ENCODE measurements around the gene OXT. TPM values are rescaled to one million over a fixed set of nuclear protein-coding genes. Genes with fewer than 3 reads are reported as not detected.
A peak's percentile ranks its signal among the peaks of the same experiment; 100 is the strongest.

The OXT gene
- total and polyA plus RNA-seq, 2 of the 13 experiments (the other 11 are each of a cell fraction or from before 2014, with no cell fraction given), result not detected

DNA sequence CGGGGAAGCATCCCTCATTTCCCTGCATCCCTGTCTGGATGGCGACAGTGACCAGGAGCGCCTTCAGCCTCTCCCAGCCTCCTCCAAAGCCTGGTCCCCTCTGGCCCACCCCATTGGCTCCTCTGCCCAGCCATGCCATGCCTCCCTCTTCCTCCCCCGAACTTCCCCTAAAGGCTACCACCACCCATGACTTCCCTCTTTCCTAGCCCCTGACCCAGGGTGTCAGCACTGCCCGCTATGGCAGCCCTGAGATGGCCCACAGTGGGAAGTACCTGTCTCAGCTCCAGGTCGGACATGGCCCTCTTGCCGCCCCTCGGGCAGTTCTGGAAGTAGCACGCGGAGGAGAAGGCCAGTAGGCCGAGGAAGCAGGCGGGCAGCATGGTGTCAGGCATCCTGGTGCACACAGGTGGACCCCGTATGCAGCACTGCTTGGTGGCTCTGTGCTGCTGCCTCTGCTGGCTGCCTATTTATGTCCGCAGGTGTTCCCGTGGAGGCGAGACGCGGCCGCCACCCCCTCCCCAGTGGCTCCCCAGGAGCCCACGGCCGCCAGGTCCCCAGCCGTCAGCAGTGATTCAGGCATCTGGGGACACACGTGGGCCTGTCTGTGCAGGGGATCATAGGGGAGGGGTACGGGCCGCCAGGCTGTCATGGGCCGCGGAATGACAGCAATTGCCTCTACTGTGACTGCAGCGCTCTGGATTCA lies 13.0 kb downstream of the OXT start, which contains the start of gene AVP (continued):
- TF ChIP-seq, protein P1, sequence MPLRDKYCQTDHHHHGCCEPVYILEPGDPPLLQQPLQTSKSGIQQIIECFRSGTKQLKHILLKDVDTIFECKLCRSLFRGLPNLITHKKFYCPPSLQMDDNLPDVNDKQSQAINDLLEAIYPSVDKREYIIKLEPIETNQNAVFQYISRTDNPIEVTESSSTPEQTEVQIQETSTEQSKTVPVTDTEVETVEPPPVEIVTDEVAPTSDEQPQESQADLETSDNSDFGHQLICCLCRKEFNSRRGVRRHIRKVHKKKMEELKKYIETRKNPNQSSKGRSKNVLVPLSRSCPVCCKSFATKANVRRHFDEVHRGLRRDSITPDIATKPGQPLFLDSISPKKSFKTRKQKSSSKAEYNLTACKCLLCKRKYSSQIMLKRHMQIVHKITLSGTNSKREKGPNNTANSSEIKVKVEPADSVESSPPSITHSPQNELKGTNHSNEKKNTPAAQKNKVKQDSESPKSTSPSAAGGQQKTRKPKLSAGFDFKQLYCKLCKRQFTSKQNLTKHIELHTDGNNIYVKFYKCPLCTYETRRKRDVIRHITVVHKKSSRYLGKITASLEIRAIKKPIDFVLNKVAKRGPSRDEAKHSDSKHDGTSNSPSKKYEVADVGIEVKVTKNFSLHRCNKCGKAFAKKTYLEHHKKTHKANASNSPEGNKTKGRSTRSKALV (CRISPR knock-in tag; IDR thresholded peaks at IDR 0.05), result no peak
- no peak for TF ChIP-seq ZNF616 (CRISPR knock-in tag; IDR thresholded peaks at IDR 0.05; ENCODE audit: low read depth)
- TF ChIP-seq, protein P2, sequence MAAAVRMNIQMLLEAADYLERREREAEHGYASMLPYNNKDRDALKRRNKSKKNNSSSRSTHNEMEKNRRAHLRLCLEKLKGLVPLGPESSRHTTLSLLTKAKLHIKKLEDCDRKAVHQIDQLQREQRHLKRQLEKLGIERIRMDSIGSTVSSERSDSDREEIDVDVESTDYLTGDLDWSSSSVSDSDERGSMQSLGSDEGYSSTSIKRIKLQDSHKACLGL (CRISPR knock-in tag; IDR thresholded peaks at IDR 0.05), result 0 out of 2 replicates have a peak, but pooled peaks have one; percentile 36
- TF ChIP-seq MYC (CRISPR knock-in tag; IDR thresholded peaks at IDR 0.05; ENCODE audit: borderline replicate concordance), result no peak
- TF ChIP-seq, protein P3, sequence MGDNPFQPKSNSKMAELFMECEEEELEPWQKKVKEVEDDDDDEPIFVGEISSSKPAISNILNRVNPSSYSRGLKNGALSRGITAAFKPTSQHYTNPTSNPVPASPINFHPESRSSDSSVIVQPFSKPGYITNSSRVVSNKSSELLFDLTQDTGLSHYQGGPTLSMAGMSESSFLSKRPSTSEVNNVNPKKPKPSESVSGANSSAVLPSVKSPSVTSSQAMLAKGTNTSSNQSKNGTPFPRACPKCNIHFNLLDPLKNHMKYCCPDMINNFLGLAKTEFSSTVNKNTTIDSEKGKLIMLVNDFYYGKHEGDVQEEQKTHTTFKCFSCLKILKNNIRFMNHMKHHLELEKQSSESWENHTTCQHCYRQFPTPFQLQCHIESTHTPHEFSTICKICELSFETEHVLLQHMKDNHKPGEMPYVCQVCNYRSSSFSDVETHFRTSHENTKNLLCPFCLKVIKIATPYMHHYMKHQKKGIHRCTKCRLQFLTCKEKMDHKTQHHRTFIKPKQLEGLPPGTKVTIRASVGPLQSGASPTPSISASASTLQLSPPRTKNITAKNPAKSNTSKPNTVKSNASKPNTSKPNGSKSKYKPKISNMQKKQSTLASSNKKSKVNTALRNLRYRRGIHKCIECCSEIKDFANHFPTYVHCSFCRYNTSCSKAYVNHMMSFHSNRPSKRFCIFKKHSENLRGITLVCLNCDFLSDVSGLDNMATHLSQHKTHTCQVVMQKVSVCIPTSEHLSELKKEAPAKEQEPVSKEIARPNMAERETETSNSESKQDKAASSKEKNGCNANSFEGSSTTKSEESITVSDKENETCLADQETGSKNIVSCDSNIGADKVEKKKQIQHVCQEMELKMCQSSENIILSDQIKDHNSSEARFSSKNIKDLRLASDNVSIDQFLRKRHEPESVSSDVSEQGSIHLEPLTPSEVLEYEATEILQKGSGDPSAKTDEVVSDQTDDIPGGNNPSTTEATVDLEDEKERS (CRISPR knock-in tag; IDR thresholded peaks at IDR 0.05), result no peak
- TF ChIP-seq, protein P4, sequence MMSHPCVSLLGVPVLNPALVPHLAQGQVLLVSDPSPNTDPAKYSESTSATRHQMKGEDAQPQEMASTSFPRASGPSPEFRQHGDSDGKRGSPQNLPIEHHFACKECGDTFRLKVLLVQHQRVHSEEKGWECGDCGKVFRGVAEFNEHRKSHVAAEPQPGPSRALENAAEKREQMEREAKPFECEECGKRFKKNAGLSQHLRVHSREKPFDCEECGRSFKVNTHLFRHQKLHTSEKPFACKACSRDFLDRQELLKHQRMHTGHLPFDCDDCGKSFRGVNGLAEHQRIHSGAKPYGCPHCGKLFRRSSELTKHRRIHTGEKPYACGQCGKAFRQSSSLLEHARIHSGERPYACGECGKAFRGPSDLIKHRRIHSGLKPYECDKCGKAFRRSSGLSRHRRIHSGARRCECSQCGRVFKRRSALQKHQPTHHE (CRISPR knock-in tag; IDR thresholded peaks at IDR 0.05; ENCODE audit: borderline replicate concordance), result no peak
- TF ChIP-seq, protein P5, sequence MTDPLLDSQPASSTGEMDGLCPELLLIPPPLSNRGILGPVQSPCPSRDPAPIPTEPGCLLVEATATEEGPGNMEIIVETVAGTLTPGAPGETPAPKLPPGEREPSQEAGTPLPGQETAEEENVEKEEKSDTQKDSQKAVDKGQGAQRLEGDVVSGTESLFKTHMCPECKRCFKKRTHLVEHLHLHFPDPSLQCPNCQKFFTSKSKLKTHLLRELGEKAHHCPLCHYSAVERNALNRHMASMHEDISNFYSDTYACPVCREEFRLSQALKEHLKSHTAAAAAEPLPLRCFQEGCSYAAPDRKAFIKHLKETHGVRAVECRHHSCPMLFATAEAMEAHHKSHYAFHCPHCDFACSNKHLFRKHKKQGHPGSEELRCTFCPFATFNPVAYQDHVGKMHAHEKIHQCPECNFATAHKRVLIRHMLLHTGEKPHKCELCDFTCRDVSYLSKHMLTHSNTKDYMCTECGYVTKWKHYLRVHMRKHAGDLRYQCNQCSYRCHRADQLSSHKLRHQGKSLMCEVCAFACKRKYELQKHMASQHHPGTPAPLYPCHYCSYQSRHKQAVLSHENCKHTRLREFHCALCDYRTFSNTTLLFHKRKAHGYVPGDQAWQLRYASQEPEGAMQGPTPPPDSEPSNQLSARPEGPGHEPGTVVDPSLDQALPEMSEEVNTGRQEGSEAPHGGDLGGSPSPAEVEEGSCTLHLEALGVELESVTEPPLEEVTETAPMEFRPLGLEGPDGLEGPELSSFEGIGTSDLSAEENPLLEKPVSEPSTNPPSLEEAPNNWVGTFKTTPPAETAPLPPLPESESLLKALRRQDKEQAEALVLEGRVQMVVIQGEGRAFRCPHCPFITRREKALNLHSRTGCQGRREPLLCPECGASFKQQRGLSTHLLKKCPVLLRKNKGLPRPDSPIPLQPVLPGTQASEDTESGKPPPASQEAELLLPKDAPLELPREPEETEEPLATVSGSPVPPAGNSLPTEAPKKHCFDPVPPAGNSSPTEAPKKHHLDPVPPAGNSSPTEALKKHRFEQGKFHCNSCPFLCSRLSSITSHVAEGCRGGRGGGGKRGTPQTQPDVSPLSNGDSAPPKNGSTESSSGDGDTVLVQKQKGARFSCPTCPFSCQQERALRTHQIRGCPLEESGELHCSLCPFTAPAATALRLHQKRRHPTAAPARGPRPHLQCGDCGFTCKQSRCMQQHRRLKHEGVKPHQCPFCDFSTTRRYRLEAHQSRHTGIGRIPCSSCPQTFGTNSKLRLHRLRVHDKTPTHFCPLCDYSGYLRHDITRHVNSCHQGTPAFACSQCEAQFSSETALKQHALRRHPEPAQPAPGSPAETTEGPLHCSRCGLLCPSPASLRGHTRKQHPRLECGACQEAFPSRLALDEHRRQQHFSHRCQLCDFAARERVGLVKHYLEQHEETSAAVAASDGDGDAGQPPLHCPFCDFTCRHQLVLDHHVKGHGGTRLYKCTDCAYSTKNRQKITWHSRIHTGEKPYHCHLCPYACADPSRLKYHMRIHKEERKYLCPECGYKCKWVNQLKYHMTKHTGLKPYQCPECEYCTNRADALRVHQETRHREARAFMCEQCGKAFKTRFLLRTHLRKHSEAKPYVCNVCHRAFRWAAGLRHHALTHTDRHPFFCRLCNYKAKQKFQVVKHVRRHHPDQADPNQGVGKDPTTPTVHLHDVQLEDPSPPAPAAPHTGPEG (CRISPR knock-in tag; IDR thresholded peaks at IDR 0.05), result no peak
- peak; percentile 69; the same call in 1 of the 2 replicates for TF ChIP-seq ZNF292 (CRISPR knock-in tag; IDR thresholded peaks at IDR 0.05; ENCODE audit: borderline replicate concordance, low read depth)
- 0 out of 2 replicates have a peak, but pooled peaks have one; percentile 4 for TF ChIP-seq ZNF225 (CRISPR knock-in tag; IDR thresholded peaks at IDR 0.05)
- TF ChIP-seq ZNF550 (CRISPR knock-in tag; IDR thresholded peaks at IDR 0.05; ENCODE audit: borderline replicate concordance), result no peak
- TF ChIP-seq ZNF644 (CRISPR knock-in tag; IDR thresholded peaks at IDR 0.05; ENCODE audit: low read depth), result no peak
- TF ChIP-seq, protein P6, sequence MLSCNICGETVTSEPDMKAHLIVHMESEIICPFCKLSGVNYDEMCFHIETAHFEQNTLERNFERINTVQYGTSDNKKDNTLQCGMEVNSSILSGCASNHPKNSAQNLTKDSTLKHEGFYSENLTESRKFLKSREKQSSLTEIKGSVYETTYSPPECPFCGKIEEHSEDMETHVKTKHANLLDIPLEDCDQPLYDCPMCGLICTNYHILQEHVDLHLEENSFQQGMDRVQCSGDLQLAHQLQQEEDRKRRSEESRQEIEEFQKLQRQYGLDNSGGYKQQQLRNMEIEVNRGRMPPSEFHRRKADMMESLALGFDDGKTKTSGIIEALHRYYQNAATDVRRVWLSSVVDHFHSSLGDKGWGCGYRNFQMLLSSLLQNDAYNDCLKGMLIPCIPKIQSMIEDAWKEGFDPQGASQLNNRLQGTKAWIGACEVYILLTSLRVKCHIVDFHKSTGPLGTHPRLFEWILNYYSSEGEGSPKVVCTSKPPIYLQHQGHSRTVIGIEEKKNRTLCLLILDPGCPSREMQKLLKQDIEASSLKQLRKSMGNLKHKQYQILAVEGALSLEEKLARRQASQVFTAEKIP (CRISPR knock-in tag; IDR thresholded peaks at IDR 0.05; ENCODE audit: borderline replicate concordance), result no peak
- no peak for TF ChIP-seq ZNF546 (CRISPR knock-in tag; conservative IDR thresholded peaks at IDR 0.05)
